ENCODE results near the gene PKHD1.

Gene PKHD1

DNA sequence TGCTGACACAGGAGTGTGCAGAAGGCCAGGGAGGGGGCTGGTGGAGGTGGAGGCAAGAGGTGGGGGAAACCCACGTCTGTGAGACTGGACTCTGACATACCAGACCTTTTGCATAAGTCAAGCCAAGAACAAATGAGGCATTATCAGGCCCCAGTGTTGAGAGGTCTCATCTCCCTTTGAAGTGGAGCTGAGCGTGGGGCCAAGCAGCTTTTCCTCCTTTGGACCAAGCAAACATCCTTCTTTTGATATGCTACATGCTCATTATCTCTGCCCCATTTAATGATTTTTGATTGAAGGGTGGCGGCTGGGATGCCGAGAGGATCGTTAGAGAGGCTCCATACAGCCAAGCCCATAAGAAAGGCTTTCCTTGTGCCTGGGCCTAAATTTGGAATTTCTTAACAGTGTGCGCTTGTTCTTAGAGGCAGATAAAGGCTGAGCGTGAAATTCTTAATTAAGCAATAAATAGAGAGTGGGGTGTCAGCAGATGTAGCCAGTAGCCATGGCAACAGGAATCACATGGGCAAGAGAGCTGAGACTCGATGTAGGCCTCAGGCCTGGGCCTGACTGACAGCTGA lies 244.5 kb downstream of the PKHD1 start:
- peak; percentile 7 for DNase-seq

DNA sequence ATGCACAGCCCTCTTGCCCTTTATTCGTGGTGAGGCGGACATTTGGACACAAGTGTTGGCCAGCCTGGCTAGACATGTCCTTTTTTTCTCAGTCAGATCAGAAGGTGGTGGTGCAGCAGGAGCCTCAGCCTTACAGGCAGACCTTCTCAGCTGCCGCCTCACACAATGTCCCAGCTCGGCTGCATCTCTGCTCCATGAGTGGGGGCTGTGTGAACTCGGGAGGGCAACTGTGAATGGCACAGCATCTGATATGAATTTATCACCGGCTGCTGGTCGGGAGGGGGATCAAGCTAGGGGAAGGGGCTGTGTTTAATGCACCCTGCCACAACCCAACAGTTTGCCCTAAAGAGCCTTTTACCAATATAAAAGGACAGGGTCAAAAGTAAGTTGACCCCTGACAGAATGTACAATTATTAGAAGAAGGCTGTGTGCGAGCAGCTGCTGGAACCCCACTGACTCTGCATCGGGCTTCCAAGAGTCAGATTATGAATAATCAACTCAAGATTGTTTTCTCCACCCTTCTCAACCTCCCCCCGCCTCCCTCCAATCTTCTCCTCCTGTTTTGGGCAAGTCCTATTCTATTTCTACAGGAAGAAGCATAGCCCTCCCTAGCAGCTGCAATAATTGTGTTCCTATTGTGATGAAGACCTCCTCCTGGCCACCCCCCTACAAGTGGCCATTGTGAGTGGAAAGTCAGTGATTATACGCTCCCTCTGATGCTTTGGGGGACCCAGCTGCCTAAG lies 245.2 kb downstream of the PKHD1 start:
- DNase-seq: peak; percentile 59

DNA sequence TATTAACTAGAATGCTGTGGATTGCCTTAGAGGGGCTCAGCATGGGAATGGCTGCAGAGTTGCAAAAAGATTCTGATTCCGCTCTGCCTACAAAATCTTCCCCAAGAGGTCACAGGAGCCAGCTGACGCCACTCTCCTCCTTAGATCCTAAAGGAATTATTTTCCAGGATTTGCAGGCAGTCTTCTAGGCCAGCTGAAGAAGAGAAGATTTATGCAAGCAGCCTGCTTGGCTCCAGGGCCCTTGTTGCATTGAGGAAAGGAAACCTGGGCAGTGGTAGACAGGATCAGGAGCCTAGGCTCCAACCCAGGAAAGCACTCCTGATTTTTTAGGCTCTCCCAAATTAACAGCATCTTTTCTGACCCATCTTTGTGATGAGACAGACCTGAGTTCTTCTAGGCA lies 245.8 kb downstream of the PKHD1 start:
- DNase-seq: no peak

DNA sequence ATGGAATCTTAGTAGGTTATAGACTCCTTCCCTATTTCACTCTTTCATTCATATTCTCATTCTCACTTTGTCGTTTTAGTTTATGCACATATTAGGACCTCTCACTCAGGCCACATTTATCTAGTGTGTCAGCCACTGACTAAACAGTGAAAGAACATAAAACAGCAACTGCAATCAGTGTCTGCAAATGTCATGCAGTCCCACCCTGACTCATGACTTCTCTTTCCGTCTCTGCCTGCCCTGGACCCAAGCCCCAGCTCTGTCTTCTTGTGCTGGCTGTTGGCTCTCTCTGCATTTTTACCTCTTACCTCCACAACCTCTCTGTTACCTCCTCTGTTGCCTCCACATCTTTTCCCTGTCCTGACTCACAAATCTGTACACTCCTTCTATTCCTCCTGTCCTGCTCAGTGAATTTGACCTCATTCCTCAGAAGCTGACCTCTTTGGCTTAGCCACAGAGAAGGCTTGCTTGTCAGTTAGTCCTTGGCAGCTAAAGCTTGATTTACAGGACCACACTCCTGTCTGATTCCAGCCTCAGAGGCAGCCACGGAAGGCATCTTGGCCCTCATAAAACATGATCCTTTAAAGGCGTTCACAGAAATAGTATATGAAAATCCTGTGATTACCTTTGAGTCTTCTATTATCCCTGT lies 247.6 kb downstream of the PKHD1 start:
- DNase-seq: no peak

DNA sequence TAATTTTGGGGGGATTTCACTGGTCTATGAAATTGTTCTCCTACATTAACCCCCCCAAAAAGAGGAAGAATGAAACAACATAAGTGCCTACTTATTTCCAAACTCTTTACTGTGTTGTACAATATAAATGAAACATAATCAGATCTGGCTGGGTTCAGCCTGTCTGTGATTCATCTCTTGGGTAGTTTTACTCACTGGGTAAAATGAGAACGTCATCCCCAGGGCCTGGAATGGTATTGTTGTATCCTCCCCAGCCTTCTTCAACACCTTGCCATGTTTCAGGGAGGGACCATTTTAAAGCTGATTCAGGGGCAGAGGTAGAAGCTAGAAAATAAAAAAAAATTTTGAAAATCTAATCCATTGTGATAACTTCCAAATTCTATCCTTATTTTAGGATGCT lies 256.7 kb downstream of the PKHD1 start:
- no peak for DNase-seq

DNA sequence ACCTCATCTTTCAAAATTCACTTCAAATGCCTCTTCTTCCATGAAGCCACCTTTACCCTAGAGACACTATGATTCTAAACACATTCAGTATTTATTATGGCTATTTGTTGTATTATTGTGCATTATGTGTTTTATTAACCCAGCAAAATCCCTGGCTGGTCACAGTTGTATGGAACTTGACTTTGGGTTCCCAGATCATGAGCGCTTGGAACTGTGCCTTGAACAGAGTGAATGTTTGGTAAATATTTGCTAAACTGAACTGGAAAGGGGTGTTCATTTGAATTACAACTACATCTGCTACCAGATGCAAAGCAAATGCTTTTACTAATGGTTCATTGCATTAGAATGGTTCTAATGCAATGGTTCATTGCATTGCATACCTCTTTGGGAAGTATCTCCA lies 259.8 kb downstream of the PKHD1 start:
- no peak for DNase-seq

DNA sequence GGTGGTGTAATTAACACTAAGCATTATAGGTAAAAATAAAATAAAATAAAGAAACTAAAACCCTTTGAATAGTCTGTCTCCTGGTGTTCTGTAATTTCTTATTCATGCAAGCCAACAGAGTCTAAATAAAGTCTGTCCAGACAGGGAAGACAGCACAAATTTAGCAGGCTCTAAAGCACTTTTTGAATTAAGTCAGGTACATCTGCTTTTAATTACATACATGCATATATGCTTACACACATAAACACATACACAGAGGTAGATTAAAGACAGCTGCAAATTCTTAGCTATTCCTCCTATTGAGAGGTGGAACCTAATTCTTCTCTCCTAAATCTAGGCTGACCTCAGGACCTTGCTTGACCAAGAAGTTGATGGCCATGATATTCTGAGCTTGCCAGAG lies 262.5 kb downstream of the PKHD1 start:
- no peak for DNase-seq

DNA sequence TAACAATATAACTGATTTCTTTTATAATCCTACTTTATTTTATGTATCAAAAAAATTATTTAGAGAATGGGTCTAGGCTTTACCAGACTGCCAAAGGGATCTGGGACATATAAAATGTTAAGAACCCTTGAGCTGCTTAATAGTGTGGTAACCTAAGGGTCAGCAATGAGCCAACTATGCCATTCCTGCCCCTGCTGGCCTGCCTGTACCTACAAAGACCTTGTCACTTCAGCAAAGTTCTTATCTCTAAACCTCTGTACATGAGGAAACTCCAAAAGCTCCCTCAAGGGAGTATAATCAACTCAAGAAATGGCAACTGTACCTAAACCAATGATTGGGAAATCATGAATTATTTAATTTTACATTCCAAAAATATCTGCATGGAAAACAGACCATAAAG lies 266.9 kb downstream of the PKHD1 start:
- no peak for DNase-seq

DNA sequence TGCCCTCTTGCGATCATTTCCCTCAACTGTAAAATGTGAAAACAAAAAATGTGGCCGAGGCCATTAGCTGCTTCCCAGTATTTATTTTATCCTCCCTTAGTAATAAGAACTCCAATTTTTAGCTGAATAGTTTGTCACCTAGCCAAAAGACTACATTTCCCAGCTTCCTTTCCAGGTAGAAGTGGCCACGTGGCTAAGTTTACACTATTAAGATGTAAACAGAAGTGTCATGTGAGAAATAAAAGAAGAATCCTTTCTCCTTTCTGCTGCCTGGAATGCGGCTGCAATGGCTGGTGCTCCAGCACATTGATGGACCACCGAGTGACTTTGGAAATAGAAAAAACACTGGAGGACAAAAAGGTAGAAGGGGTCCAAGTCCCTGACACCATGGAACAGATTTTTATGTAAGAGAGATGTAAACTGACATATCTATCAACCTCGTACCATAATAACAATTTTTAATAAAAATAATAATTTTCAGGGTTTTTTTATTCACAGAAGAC lies 268.8 kb downstream of the PKHD1 start:
- no peak for DNase-seq

DNA sequence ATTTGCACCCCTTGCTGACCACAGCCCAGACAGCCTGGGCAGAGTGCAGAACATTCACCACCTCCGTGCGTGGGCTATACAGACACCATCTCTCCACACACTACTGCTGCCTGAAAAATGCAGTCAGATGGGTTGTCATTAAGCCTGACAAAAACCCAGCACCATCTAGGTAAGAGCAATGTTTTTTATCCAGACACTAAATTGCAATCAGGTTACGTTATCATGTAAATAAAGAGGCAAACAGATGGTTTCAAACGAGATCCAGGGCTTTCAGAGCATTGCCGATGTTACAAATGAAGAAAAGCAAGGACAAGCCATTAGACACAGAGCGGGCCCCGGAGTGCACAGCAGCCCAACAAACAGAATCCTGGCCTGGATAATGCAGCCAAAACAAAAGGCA lies 269.6 kb downstream of the PKHD1 start:
- no peak for DNase-seq

DNA sequence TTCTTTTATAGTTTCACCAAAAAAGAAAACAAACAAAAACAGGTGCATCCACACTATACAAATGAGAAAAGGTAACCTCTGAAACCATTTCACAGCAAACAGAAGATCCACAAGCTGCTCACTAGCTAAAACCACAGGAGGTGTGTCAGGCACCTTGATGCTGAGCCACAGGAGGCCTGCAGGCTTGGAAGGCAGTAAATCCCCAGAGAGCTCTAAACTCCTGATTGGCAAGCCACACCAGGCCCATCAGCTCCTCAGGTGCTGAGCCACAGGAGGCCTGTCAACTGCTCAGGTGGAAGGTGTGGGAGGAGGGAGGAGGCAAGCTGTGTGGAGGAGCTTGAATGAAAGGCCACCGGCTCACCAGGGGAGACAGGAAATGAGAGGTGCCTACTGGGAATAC lies 273.0 kb downstream of the PKHD1 start:
- peak; percentile 48 for DNase-seq

DNA sequence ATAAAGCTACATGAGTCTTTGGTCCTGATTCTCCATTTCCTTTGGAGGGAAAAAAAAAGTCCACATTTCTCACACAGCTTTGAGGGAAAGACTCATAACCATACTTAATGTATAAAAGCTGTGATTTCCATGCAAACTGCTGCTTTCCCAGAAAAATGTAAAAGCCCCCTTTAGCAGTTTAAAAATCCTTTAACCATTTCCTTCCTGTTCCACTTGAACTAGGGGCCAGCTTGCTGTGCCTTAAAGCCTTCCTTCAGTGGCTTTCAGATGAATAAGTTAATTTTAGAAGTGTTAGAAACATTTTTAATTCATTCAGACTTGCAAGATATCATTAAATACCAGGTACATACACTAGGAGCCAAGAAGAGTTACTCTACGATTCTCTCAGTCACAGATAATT lies 273.5 kb downstream of the PKHD1 start:
- DNase-seq: no peak

DNA sequence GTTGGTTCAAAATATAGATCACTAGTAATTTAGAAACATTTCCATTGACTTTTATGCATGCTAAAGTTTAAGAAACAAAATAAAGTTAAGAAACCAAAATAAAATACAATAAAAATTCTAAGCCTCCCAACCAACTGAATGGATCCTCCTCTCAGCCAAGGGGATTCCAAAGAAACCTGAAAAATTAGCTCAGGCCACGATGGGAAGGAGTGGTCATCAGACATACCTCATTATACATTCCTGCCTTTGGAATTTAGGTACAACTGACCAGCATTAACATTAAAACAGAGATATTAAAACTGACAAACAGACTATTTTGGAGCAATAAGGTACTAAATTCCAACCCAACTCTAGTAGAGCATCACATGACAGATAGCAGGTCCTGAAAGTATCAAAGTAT lies 275.2 kb downstream of the PKHD1 start:
- DNase-seq: no peak

DNA sequence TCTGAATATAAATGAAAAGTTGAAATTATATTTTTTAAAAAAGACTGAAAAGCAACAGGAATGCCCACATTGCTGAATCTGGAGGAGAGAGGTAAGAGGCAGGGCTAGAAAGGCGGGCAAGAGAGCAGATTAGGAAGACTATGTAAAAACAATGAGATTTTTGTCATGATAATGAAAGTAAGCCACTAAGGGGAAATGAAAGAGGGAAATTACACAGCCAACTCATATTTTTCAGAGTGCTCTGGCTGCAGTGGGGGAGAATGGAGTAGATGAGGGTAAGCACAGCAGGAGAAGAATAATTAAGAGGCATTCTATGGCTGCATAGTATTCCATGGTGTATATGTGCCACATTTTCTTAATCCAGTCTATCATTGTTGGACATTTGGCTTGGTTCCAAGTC lies 281.9 kb downstream of the PKHD1 start:
- DNase-seq: no peak

DNA sequence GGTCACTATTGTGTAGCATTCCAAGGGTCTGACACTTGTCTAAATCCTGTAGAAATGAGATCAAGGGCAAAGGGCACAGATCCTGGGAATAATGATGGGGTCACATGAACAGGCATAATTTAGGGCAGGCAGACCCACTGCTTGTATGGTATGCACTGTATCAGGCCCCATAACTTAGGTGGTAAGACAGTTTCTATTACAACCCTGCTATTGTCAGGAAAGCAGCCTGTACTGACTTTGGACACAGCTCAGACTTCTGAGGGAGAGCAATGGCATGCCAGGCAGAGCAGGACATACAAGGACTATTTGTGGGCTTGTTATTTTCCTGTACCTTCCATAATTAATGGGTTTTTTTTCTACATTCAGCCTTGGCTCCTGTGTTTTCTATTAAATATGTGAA lies 286.8 kb downstream of the PKHD1 start:
- DNase-seq: no peak

DNA sequence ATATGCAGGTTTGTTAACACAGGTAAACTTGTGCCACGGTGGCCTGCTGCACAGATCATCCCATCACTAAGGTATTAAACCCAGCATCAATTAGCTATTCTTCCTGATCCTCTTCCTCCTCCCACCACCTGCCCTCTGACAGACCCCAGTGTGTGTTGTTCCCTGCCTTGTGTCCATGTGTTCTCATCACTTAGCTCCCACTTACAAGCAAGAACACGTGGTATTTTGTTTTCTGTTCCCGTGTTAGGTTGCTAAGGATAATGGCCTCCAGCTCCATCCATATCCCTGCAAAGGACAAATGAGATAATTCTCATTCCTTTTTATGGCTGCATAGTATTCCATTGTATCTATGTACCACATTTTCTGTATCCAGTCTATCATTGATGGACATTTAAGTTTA lies 294.0 kb downstream of the PKHD1 start:
- DNase-seq: no peak

DNA sequence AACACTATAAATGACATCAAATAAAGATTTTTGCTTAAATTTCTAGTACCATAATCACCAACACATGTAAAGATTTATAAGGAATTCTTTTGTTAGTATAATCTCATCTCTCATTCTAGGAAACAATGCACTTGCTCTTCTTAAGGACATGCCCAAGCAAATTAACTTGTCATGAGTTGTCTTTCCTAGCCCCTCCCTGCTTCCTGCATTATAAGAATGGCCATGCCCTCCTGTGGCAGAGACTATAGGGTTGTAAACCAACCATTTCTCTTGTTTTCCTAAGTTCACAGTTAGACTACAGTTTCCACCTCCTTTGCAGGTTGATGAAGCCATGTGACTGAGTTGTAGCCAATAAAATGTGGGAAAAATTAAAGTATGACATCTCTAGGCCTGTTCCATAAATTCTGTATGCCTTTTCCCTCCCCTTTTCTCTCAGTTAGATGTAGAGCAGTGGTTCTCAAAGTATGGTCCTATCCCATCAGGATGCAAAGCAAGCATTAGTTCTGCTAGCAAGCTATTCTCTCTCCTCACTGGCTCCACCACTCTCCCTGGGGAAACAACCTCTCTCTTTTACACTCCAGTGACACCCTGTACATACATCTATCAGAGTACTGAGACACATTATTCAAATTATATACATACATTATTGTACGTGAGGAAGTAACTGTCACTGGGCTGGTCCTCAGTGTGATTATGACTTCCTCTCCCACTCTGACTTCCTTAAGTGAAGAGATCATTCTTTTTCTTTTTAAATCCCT lies 295.0 kb downstream of the PKHD1 start:
- DNase-seq: no peak

DNA sequence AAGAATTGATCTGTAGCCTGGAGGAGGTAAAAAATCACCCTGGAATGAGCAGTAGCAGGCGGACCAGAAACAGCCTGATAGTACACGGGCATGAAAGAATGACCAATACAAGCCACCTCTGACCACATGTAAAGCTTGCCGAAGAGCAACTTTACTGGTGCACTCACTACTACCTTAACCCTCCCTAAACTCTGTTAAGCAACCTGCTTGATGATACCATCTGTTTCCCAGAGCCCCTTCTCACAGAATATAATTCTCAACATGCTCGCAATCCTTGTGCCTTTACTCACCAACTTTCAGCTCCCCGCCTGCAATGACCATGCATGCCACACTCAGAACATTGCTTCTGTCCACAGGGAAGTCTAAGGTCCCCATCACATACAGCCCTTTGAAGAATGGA lies 296.5 kb downstream of the PKHD1 start:
- DNase-seq: no peak

DNA sequence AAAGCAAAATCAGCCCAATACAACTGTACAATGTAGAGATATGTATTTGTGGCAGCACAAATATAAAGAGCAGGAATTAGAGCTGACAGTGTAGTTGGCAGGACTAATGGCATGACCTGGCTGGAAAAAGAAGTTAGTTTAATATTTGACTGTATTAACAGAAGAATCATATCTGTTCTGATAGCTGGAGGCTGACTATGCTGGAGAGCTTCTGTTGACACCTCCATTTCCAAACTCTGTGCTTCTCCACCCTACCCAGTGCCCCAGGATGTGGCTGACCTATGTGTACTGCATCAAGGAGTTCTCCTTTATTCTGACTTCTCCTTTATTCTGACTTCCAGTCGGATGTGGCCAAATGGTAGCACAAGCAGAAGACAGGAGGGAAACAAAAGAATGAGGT lies 299.3 kb downstream of the PKHD1 start:
- DNase-seq: no peak

DNA sequence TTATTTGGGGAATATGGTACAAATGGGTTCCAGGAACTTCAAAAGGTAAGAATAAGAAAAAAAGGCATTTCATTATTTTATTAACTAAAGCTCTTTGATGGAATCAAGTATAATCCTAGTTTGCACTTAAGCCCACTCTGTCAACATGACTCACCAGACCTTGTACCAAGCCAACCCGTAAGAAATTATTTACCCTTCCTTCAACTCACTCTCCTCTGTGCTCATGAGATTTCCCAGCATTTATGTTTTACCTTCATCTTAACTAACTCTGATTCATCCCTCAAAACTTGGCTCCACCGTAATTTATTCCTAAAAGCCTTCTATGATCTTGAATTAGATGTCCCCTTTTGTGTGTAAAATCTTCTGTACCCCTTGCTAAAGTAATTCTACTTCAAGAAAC lies 308.7 kb downstream of the PKHD1 start:
- DNase-seq: no peak

DNA sequence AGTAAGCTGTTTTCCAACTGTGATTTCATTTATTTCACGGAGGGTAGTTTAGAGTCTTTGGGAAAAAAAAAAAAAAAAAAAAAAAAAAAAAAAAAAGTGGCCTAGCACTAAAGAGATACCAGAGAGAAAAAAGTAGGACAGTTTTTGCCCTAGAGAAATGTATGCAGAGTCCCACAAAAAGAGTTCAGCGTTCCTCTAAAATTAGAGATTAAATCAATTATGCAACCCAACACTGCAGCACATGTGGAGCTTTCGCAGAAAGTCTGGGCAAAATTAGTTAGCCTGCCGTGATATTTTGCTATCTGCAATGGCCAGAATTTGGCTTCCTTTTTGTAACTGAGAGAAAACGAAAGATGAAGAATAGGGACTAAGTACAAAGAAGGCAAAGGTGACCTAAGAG lies 309.8 kb downstream of the PKHD1 start:
- DNase-seq: no peak

DNA sequence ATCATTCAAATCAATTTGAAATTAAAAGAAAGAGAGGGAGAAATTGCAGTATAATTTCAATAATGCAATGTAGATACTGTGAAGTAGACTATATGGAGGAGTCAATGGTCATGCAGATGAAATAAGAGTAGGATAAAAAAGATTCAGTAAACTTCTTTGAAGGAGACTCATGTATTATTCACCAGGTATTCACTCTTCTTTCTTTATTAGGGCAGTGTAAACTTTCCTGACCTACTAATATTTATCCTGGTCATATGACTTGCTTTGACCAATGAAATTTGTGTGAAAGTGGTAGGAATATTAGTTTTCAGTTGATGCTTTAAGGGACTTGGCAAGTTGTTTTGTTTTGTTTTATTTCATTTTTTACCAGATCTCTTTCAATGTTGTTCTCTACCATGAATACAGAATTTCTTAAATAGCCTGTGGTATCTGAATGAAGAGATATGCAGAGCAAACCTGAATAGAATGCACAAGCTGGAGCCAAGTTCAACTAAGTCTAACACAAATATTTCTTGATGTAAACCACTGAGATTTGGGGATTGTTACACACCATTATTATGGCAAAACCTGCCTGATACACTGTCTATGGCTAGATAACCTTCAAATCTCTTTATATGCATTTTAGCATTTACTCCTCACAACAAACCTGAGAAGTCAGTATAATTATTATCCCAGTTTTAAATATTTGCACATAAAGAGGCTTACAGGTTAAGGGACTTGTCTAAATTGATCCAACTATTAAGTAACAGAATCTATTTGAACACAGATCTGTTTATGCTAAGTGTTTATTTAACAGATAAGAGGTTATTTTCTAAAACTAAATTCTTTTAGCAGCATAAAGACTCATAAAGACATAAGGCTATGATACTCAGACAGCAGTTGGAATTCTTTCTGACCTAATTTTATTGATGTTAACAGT lies 311.2 kb downstream of the PKHD1 start:
- no peak for DNase-seq

DNA sequence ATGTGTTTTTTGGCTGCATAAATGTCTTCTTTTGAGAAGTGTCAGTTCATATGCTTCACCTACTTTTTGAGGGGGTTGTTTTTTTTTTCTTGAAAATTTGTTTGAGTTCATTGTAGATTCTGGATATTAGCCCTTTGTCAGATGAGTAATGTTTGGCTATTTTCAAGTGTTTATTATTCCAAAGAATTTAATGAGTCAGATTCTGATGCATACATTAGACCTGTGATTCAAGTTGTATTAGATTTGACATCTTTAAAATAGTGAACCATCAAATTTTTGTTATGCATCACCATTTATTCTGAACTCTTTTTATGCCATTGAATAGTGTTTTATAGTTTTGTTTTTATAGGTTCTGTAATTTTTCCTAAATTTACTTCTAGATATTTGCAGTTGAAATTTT lies 319.3 kb downstream of the PKHD1 start:
- DNase-seq: no peak

Data from NCI-H1417 treated with DMSO at 0.1 percent for 48 hours (cell line).